ENCODE results near the gene GBGT1.

GBGT1 gene

GRCh38 chr9:133105461-133105770, 58.3 kb downstream of the GBGT1 start:
- no peak for TF ChIP-seq SIN3A (IDR thresholded peaks at IDR 0.05; ENCODE audit: borderline replicate concordance, insufficient read depth, low read length)
- no peak for TF ChIP-seq FOXP2 (optimal IDR thresholded peaks at IDR 0.05; ENCODE audit: borderline replicate concordance, extremely low read depth, extremely low read length, insufficient read depth)
- TF ChIP-seq, protein P1, sequence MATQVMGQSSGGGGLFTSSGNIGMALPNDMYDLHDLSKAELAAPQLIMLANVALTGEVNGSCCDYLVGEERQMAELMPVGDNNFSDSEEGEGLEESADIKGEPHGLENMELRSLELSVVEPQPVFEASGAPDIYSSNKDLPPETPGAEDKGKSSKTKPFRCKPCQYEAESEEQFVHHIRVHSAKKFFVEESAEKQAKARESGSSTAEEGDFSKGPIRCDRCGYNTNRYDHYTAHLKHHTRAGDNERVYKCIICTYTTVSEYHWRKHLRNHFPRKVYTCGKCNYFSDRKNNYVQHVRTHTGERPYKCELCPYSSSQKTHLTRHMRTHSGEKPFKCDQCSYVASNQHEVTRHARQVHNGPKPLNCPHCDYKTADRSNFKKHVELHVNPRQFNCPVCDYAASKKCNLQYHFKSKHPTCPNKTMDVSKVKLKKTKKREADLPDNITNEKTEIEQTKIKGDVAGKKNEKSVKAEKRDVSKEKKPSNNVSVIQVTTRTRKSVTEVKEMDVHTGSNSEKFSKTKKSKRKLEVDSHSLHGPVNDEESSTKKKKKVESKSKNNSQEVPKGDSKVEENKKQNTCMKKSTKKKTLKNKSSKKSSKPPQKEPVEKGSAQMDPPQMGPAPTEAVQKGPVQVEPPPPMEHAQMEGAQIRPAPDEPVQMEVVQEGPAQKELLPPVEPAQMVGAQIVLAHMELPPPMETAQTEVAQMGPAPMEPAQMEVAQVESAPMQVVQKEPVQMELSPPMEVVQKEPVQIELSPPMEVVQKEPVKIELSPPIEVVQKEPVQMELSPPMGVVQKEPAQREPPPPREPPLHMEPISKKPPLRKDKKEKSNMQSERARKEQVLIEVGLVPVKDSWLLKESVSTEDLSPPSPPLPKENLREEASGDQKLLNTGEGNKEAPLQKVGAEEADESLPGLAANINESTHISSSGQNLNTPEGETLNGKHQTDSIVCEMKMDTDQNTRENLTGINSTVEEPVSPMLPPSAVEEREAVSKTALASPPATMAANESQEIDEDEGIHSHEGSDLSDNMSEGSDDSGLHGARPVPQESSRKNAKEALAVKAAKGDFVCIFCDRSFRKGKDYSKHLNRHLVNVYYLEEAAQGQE (IDR thresholded peaks at IDR 0.05; ENCODE audit: insufficient read depth in 1 of 2, low read depth in 2 of 2, low read length in 2 of 2), result no peak
- no peak for TF ChIP-seq TAF1 (IDR thresholded peaks at IDR 0.05; ENCODE audit: borderline replicate concordance, insufficient read depth, low read length)

DNA sequence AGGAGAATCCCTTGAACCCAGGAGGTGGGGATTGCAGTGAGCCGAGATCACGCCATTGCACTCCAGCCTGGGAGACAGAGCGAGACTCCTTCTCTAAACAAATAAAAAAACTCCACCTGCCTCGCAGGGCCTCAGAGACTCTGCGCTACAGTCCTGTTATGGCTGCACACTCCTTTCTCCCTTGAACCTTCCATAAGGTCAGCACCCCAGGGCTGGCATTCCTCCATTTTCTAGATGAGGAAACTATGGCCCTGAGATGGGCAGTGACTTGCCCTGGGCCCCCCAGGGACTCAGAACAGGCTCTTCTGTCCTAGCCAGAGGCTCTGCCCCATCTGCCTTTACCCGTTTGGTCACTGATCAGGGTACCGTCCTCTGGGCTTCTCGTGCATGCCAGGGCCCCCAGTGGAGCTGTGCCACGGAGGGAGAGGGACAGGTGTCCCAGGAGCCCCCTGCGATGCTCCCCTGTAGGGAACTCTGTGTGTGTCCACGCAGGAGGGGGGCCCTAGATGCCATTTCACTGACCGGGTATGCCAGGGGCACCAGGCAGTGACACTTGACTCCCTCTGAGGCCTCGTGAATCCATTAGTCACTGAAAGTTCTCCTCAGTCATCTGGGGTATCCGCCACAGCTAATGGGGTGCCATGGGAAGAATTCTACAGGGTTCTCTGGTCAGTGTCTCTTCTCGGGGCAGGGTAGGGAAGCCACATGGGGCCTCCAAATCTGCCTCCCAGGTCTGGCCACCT, 58.8 kb downstream of the GBGT1 start:
- TF ChIP-seq, protein P1 (IDR thresholded peaks at IDR 0.05; ENCODE audit: insufficient read depth in 1 of 2, low read depth in 2 of 2, low read length in 2 of 2), result no peak
- TF ChIP-seq TAF1 (IDR thresholded peaks at IDR 0.05; ENCODE audit: borderline replicate concordance, insufficient read depth, low read length) (no peak), FOXP2 (optimal IDR thresholded peaks at IDR 0.05; ENCODE audit: borderline replicate concordance, extremely low read depth, extremely low read length, insufficient read depth) (no peak), POLR2AphosphoS5 (IDR thresholded peaks at IDR 0.05; ENCODE audit: low read depth, low read length) (no peak), SIN3A (IDR thresholded peaks at IDR 0.05; ENCODE audit: borderline replicate concordance, insufficient read depth, low read length) (no peak)

DNA sequence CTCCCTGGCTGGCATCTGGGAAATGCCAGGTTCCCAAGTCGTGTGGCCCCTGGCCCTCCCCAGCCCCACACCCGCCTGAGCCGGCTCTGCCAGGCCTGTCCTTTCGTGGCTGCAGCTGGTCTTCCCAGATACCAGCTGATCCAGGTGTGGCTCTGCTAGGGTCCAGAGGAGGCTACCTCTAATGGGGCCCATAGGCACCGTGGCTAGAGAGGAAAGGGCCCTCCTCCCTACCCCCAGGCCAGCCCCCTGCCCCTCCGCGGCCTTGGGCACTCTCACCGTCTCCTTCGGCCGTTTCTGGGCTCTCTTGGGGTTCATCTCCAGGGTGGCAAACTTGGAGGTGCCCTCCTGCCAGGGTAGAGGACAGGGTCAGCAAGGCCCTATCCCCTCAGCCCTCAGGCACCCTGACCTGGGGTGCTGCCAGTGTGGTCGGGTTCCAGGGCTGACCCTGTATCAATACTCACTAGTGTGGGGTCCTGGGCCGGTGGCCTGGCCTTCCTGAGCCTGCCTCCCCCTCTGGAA, 59.7 kb downstream of the GBGT1 start:
- TF ChIP-seq, protein P1 (IDR thresholded peaks at IDR 0.05; ENCODE audit: insufficient read depth in 1 of 2, low read depth in 2 of 2, low read length in 2 of 2), result no peak
- TF ChIP-seq POLR2AphosphoS5 (IDR thresholded peaks at IDR 0.05; ENCODE audit: low read depth, low read length) (no peak), SIN3A (IDR thresholded peaks at IDR 0.05; ENCODE audit: borderline replicate concordance, insufficient read depth, low read length) (no peak), FOXP2 (optimal IDR thresholded peaks at IDR 0.05; ENCODE audit: borderline replicate concordance, extremely low read depth, extremely low read length, insufficient read depth) (no peak), TAF1 (IDR thresholded peaks at IDR 0.05; ENCODE audit: borderline replicate concordance, insufficient read depth, low read length) (no peak)

GRCh38 chr9:133103183-133103986, 60.3 kb downstream of the GBGT1 start:
- peak; percentile 30 for TF ChIP-seq FOXP2 (optimal IDR thresholded peaks at IDR 0.05; ENCODE audit: borderline replicate concordance, extremely low read depth, extremely low read length, insufficient read depth)
- TF ChIP-seq TAF1 (IDR thresholded peaks at IDR 0.05; ENCODE audit: borderline replicate concordance, insufficient read depth, low read length), result no peak
